Effector memory CD4-positive, alpha-beta T cell (primary cell): ENCODE data around the gene SYTL3.
A peak's percentile ranks its signal among the peaks of the same experiment; 100 is the strongest.

ENCODE experiments used
- DNase-seq, 3 donors: peaks; one replicate each; pipeline ENCODE4 v3.0.0-alpha.2; 2020
- H3K27ac ChIP-seq: 2 replicates; pipeline ENCODE4 v1.7.0; 2013; ENCODE audit warnings: mild to moderate bottlenecking, low read length, moderate library complexity; ENCODE audit not compliant: insufficient read depth, poor library complexity, severe bottlenecking
- H3K27me3 ChIP-seq: replicated peaks from 2 replicates; pipeline ENCODE4 v1.7.0; 2013; ENCODE audit warnings: mild to moderate bottlenecking, low read length; ENCODE audit not compliant: insufficient read depth, control insufficient read depth, poor library complexity, severe bottlenecking
- H3K36me3 ChIP-seq: 2 replicates; pipeline ENCODE4 v1.7.0; 2013; ENCODE audit warnings: mild to moderate bottlenecking, low read length, moderate library complexity; ENCODE audit not compliant: control insufficient read depth, insufficient read depth
- H3K4me1 ChIP-seq: 2 replicates; pipeline ENCODE4 v1.7.0; 2013; ENCODE audit warnings: low read length, mild to moderate bottlenecking; ENCODE audit not compliant: control insufficient read depth, insufficient read depth, poor library complexity, severe bottlenecking
- H3K4me3 ChIP-seq: 2 replicates; pipeline ENCODE4 v1.7.0; 2013; ENCODE audit warnings: low read length, low read depth, mild to moderate bottlenecking; ENCODE audit not compliant: insufficient read depth, poor library complexity, severe bottlenecking
- H3K9me3 ChIP-seq: 2 replicates; pipeline ENCODE4 v1.7.0; 2013; ENCODE audit warnings: mild to moderate bottlenecking, low read length, moderate library complexity; ENCODE audit not compliant: control insufficient read depth

Gene SYTL3

GRCh38 chr6:158717341-158718330, 67.8 kb downstream of the SYTL3 start:
- peak overlapping the region; percentile 24 for H3K27ac ChIP-seq
- H3K4me1 ChIP-seq = peaks cover 34% of the 10 kb centered on the region

GRCh38 chr6:158718461-158719046, 68.7 kb downstream of the SYTL3 start:
- H3K27ac ChIP-seq = no peak overlapping the region
- H3K36me3 ChIP-seq = peaks cover 8% of the 10 kb centered on the region
- no peak for DNase-seq
- peaks cover 34% of the 10 kb centered on the region for H3K4me1 ChIP-seq
- H3K9me3 ChIP-seq = no peaks in the 10 kb centered on the region
- H3K27me3 ChIP-seq = no peaks in the 10 kb centered on the region
- H3K4me3 ChIP-seq = no peak overlapping the region

More at GRCh38 chr6:158717341-158718330, 67.8 kb downstream of the SYTL3 start:
- H3K36me3 ChIP-seq = peaks cover 14% of the 10 kb centered on the region
- no peaks in the 10 kb centered on the region for H3K27me3 ChIP-seq
- no peaks in the 10 kb centered on the region for H3K9me3 ChIP-seq
- H3K4me3 ChIP-seq = no peak overlapping the region
- DNase-seq = no peak

DNA sequence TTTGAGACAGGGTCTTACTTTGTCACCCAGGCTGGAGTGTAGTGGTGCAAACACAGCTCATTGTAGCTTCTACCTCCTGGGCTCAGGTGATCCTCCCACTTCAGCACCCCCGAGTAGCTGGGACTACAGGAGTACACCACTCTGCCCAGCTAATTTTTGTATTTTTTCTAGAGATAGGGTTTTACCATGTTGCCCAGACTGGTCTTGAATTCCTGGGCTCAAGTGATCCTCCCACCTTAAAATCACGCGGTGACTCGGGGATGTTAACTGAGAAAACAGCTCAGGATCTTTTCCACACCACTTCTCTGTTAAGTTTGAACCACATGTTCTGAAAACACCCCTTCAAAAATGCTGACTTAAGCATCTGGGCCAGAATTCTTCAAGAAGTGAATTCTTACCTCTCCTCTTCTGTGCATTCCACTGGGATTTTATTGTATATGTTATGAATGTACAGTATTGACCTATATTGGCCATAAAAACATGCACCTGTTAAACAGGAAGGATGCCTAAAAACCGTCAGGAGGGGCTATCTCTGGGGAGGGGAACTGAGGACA, 72.4 kb downstream of the SYTL3 start:
- no peak for DNase-seq
- Histone ChIP-seq H3K4me3 (no peak overlapping the region), H3K4me1 (peaks cover 28% of the 10 kb centered on the region), H3K36me3 (peaks cover 8% of the 10 kb centered on the region), H3K27me3 (no peaks in the 10 kb centered on the region), H3K27ac (no peak overlapping the region), H3K9me3 (no peaks in the 10 kb centered on the region)

DNA sequence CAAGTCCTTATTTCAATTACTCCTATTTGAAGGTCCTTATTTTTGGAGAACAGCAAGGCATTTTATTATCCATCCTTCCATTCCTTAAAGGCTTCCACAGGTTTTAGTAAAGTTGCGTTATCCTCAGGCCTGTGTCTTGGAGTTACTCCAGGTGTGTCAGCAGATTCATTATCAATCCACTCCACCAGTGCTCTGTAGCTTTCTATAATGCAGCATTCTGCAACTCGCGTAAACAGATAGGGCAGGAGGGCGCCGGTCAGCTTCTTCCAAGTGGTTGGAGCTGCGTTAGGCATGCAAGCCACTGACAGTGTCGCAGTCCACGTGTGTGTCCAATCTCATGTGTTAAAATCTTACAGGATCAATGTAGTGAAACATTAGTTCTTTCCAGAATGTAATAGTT, 75.8 kb downstream of the SYTL3 start:
- Histone ChIP-seq H3K4me1 (peaks cover 7% of the 10 kb centered on the region), H3K27ac (no peak overlapping the region), H3K27me3 (no peaks in the 10 kb centered on the region), H3K36me3 (peaks cover 12% of the 10 kb centered on the region), H3K4me3 (no peak overlapping the region), H3K9me3 (no peaks in the 10 kb centered on the region)
- DNase-seq = no peak

DNA sequence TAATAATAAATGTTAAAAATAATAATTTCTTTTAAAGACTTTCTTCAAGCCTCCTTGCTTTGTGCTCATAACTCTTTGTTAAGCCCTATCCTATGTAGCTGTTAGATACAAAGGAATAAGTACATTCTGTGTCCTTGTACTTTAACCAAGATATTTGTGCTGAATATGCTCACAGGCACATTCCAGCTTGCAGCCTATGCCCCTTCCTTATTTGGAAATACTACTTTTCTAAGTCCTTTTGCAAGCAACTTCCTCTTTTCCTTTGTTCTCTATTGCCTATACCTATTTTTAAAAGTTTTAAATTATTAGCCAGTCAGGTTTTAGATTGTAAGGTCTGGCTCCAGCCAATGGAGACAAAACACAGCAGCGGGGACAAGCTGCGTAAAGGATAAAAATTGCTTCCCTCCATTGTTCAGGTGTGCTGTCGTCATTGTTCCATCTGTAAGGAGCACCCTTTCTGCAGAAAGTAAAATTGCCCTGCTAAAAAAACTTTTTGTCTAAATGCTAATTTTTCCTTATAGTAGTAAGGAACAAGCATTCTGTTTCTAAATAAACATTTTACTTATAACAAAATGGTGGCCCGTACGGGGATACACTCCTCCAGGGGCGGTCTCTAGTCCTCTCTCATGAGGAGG, 80.2 kb downstream of the SYTL3 start:
- no peak overlapping the region for H3K4me3 ChIP-seq
- H3K9me3 ChIP-seq = peaks cover 5% of the 10 kb centered on the region
- no peak for DNase-seq
- no peaks in the 10 kb centered on the region for H3K4me1 ChIP-seq
- no peaks in the 10 kb centered on the region for H3K27me3 ChIP-seq
- peaks cover 22% of the 10 kb centered on the region for H3K36me3 ChIP-seq
- no peak overlapping the region for H3K27ac ChIP-seq

DNA sequence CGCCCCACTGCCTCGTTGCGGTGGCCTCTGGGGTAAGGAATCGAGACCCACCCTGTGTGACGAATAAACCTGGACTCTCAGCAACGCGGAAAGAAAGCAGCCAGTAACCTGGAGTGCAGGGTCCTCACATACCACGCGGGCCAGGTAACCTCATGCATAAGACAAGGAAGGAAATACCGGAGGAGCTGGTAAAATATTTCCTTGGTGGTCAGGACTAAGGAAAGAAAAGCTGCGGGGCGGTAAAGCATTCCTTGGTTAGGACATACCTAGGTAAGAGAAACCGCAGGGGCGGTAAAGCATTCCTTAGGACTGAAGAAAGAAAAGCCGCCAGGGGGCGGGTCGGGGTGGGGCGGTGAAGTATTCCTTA, 80.7 kb downstream of the SYTL3 start:
- Histone ChIP-seq H3K27ac (no peak overlapping the region), H3K27me3 (no peaks in the 10 kb centered on the region), H3K4me1 (no peaks in the 10 kb centered on the region), H3K9me3 (peaks cover 5% of the 10 kb centered on the region), H3K36me3 (peaks cover 19% of the 10 kb centered on the region), H3K4me3 (no peak overlapping the region)
- no peak for DNase-seq

DNA sequence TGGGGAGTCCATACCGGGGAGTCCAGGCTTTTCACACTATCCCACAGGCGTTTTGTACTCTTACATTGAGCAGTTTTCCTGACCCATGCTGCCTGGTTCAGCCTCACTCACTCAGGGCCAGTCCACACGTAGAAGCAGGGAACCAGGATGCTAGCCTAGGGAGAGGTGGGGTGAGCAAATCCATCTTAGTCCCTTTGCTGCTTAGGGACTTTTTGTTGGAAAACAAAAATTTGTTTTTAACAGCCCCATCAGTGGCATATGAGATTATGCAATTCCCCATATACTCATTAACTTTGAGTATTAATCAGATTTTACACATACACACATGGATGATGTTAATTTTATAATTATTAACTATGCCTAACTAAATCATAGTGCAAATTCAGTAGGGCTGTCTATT, 85.2 kb downstream of the SYTL3 start:
- H3K4me1 ChIP-seq = no peaks in the 10 kb centered on the region
- peaks cover 24% of the 10 kb centered on the region for H3K36me3 ChIP-seq
- no peak overlapping the region for H3K27ac ChIP-seq
- H3K27me3 ChIP-seq = no peaks in the 10 kb centered on the region
- peaks cover 10% of the 10 kb centered on the region for H3K9me3 ChIP-seq
- no peak for DNase-seq
- no peak overlapping the region for H3K4me3 ChIP-seq

GRCh38 chr6:158737082-158737709, 87.3 kb downstream of the SYTL3 start:
- Histone ChIP-seq H3K4me1 (no peaks in the 10 kb centered on the region), H3K36me3 (peaks cover 18% of the 10 kb centered on the region), H3K27me3 (no peaks in the 10 kb centered on the region), H3K9me3 (peaks cover 10% of the 10 kb centered on the region), H3K4me3 (no peak overlapping the region), H3K27ac (no peak overlapping the region)
- no peak for DNase-seq

DNA sequence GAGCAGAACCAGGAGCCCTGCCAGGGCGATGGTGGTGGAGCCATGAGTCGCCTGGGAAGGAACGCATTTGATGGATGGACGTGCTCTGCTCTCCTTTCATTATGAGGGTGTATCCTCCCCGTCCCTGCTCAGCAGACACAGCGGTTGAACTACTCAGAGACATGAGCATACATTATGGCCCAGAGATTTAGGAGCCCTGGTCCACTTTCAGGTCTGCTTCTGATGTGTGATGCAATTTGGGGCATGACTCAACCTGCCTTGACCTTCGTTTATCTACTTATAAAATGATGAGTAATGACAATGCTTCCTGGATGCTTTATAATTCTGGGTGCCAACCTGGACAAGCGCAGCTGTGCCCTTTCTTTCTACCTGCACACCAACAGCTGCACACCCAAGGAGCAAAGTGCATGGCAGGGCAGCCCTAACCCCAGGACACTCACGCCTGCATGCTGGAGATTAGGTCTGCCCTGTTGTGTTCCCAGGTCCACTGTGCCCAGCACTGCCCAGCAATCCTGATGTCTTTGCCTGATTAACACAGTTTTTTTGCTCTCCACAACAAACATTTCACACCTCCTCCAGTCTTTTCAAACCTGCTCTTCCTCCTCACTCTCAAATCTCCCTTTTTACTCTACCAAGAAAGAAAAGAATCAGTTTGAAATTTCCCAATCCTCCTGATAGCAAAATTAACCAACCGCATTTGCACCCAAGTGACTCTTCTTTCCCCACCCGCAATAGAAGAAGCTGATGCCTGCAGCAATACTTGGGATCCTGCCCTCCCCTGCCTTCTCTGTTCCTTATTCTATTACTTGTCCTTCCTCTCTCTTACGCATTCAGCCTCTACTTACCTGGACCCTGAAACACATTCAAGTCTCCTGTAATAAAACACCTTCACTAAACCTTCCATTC, 88.1 kb downstream of the SYTL3 start:
- no peak for DNase-seq
- Histone ChIP-seq H3K36me3 (peaks cover 18% of the 10 kb centered on the region), H3K9me3 (peaks cover 10% of the 10 kb centered on the region), H3K27me3 (no peaks in the 10 kb centered on the region), H3K4me1 (no peaks in the 10 kb centered on the region), H3K4me3 (no peak overlapping the region), H3K27ac (no peak overlapping the region)
